GM18861 (cell line): ENCODE results near the gene DOCK3.

Experiments
- ATAC-seq: cut with Tn5 transposase; IDR thresholded peaks from one replicate; pipeline ENCODE4 v1.9.1; 2021; ENCODE audit not compliant: unreplicated experiment

DOCK3 gene, protein sequence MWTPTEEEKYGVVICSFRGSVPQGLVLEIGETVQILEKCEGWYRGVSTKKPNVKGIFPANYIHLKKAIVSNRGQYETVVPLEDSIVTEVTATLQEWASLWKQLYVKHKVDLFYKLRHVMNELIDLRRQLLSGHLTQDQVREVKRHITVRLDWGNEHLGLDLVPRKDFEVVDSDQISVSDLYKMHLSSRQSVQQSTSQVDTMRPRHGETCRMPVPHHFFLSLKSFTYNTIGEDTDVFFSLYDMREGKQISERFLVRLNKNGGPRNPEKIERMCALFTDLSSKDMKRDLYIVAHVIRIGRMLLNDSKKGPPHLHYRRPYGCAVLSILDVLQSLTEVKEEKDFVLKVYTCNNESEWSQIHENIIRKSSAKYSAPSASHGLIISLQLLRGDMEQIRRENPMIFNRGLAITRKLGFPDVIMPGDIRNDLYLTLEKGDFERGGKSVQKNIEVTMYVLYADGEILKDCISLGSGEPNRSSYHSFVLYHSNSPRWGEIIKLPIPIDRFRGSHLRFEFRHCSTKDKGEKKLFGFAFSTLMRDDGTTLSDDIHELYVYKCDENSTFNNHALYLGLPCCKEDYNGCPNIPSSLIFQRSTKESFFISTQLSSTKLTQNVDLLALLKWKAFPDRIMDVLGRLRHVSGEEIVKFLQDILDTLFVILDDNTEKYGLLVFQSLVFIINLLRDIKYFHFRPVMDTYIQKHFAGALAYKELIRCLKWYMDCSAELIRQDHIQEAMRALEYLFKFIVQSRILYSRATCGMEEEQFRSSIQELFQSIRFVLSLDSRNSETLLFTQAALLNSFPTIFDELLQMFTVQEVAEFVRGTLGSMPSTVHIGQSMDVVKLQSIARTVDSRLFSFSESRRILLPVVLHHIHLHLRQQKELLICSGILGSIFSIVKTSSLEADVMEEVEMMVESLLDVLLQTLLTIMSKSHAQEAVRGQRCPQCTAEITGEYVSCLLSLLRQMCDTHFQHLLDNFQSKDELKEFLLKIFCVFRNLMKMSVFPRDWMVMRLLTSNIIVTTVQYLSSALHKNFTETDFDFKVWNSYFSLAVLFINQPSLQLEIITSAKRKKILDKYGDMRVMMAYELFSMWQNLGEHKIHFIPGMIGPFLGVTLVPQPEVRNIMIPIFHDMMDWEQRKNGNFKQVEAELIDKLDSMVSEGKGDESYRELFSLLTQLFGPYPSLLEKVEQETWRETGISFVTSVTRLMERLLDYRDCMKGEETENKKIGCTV (N-terminal part only)

DNA sequence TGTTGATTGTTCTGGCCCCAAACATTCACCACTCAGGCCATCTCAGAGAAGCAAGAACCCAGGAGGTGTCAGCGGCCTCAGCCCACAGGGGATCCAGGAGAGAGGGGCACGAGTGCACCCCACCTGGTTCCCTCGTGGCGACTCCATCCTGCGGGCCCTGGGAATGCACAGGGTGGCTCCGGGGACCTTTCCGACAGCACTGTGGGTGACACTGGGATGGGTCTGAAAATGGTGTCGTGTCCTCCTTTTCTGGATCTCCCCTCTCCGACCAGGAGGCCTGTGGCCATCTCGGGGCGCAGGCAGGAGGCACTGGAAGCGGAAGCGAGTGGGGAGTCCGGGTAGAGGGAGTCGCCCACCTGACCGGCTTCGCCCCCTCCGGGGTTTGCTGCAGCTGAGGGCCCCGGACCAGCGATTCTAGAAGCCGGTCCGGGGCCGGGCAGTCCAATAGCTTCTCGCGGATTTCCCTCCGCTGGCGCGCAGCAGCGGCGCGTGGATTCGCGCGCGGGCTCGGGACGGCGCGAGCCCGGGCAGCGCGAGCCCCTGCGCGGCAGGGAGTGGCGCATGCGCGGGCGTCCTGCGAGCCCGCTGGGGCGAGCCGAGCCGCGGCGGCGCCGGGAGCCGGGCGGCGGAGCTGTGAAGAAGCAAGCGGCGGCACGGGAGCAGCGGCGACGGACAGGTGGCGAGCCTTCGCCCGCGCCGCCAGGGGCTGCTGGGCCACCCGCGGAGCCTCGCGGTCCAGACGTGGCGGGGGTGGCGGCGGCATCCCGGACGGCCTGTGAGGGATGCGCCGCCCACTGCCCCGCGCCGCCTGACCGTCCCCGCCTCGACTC lies at the start of gene DOCK3:
Gene DOCK3 (plus strand): TSS at position 579 of the 830 bp plus-strand sequence. CDS start 337 bp downstream, outside the sequence.
- ATAC-seq = no peak

DNA sequence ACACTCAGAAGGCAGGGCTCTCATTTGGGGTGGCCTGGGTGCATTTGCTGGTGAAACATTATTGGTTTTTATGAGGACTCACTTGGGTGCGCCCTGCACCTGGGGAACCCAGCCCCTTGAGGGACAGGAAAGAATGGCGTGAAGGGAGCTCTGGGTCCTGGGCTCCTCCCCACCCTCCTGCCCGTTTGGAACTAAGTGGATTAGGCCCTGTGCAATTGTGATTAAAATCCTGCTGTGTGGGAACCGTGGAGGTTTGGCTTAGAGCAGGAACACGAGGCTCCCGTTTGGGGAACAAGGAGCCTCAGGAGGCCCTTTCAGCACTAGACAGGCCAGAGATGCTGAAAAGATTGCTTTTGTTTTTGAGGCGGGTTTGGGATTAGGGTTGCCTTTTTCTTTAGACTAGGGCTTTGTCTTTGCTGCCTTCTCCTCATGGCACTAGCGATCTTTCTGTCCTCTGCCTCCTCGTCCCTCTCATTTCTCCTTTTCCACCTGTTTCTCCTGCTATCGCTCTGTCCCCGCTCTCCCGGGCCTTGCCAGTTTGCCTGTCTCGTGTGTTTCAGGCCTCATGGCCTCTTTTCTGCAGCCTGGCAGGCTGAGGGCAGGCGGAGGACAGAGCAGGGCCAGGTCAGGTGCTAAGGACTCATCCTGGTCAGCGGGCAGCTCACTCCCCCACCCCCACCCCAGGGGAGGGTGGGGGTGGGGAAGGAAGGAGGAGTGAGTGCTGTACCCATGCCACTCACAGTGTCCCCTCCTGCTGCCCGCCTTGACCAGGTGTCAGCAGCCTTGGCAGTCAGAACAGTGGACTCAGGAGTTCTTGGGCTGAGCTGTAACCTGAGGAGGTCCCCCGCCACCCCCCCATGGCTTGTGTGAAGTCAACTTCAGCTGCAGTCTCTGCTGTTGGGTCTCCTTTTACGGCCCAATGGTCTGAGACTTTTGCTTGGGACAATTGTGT lies 49.2 kb upstream of the DOCK3 start:
- ATAC-seq = no peak

DNA sequence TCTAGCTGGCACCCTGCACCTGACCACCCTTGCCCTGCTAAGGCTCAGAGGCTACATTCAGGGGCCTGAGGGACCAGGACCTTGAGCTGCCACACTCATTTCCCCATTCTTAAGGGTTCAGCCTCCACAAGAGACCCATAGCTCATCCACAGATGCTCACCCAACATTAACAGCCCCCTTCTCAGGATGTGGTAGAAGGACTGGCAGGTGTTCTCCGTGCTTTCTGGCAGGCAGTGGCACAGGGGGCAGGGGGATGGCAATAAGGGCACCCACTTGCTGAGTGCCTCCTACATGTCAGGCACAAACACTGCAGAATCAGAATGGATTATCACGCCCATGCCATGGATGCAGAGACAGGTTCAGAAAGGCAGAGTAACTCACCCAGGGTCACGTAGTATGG lies 48.3 kb upstream of the DOCK3 start:
- no peak for ATAC-seq

DNA sequence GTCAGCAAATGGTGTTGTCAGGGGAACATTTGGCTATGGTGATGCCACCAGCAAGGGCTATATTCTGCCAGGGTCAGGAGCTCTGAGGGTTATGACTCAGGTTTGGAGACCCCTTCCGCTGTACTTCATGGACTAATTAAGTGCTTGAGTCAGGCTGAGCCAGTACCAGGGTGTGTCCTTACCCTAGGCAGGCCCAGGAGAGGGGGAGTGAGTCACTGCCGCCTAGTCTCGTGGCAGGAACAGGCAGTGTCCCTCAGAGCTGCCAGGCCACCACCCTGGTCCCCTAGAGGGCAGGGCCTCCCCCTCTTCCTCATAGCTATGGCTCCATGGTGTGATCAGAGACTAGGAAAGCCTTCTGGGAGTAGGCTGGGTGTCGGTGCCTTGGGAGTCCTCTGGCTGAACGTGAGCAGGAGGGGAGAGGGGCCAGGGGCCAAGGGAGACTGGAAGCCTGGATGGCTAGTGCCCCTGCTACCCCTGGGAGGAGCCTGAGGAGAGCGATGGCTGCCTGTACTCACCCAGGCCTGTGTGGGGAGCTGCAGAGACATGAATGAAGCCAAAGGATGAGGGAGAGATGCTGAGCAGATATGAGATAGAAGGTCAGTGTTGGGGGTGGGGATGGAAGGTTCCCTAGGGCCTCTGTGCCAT lies 47.2 kb upstream of the DOCK3 start:
- no peak for ATAC-seq

DNA sequence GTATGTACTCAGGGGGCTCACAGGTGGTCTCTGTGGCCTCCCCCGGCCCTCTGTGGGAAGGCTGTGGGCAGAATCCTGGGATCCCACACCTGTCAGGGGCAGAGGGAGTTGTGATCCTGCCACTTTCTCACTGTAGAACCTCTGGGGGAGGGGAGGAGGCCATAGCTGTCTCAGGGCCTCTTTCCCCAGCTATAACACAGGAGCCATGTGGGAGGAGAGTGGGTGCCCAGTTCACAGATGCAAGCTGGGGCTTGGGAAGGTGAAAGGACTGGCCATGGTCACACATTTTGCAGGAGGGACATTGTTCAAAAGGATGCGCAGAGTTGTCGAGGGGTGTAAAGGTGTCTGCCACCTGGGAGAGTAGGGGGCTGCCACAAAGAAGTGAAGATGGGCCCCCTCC lies 46.1 kb upstream of the DOCK3 start:
- ATAC-seq = no peak

DNA sequence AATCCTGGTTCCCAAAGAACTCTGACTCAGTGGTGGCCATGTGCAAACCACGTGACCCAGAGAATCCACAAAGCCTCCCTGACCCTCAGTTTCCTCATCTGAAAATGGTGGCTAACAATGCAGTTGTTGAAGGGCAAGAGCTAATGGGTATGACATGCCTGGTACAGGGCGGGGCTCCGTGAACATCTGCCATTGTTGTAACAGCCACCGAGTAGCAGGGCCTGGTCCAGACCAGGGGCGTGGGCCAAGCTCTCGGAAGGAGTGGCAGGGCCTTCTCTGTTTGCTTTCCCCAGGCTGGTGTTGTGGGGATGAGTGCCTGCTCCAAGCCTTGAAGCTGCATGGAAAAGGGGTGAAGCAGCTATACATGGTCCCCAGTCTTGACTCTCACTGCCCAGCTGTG lies 44.3 kb upstream of the DOCK3 start:
- no peak for ATAC-seq

DNA sequence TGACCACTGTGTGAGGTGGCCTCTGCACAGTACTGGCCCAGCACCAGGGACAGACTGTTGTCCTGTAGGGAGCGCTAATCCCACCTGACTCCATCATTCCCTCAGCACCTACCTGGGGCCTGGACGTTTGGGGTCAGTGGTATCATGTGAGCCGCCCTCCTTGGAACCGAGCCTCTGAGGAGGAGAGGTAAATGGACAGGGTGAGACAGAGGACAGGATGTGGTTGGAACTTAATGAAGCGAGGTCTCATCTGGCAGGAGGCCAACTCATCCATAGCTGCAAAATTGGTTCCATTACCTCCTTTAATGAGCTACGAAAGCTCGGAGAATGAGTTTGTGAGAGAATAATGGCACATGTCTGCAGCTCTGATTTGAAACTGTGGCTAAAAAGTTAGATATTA lies 43.9 kb upstream of the DOCK3 start:
- ATAC-seq = no peak

DNA sequence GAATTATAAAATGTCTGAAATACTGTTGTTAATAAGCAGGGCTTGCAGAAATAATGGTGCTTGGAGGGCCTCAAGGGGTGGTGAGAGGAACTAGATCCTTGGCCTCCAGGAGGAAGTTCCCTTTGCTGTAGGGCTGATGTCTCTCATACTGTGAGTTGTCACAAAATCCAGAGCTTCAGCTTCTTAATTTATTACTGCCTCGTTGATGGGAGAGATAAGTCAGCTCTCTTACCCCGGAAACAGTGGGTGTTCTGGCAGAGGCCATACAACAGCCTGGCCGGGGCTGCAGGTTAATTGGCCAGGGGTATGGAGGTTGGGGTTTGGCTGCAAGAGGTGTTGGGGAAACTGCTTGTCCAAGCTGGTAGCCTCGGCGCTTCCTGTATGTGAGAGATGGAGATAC lies 42.3 kb upstream of the DOCK3 start:
- ATAC-seq = no peak

DNA sequence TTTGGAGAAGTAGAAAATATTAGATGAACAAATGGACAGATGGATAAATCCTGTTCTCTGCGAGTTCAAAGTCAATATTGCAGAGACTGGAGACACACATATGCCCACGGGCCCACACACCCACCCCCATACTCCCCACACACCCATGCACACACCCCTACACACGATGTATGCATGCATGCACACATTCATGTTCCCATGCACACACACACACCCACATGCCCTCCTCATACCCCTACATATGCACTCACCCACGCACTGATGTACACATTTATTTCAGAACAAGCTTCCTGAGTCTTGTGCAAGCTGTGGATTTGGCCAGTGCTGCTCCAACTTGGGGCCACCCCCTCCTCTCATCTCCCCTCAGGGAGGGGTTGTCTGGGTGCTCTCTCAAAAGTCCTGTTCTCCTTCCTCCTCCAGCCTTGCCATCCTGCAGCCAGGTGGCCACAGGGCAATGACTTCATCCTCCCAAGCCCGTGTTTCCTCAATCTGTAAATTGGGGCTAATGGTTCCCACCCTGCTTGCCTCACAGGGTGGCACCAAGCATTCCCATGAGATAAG lies 41.4 kb upstream of the DOCK3 start:
- no peak for ATAC-seq

DNA sequence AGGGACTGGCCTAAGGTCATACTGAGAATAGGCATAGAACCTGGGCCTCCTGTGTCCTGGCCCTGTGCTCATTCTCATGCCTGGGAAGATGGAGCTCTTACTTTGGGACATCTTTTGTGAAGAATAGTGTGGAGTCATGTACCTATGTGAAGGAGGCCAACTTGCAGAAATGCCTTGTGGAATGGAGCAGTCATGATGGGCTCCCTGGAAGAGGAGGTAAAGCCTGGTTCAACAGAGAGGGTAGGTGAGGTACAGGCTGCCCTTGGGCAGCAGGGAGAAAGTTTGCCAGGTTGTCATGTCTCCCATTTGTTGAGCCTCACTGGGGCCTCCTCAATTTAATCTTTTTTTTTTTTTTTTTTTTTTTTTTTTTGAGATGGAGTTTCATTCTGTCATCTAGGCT lies 39.7 kb upstream of the DOCK3 start:
- ATAC-seq = no peak

DNA sequence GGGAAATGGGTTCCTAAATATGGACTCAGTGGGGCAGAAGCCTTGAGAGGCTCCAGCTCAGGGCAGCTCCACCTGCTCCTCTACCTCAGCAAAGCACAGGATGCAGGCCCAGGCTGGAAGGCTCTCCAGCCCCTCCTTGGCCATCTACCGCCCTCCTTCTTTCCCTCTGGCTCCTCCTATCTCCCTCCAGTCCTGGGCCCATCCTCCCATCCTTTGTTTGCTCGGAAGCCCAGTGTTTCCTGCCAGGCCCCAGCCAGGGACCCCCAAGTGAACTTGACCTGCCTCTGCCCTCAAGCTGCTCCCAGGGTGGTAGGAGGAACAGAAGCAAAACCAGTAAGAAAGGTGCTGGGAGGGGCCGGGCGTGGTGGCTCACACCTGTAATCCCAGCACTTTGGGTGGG lies 37.7 kb upstream of the DOCK3 start:
- no peak for ATAC-seq

DNA sequence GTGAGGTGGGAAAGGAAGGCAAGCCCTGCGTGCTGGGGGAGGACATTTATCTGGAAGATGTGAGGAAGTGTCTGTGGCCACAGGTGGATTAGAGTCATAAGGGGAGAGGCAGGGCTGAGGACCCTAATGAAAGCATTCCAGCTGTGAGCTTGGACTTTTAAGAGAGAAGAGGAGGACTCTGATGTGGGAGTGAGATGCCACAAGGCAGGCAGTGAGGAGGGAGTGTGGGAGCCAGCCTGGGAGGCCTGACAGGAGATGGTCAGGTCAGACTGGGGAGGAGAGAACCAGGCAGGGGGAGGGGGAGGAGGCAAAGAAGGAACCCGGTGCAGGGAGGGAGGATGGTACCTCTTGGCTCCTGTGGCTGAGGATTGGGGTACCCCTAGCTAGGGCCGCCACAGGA lies 36.8 kb upstream of the DOCK3 start:
- ATAC-seq = no peak

DNA sequence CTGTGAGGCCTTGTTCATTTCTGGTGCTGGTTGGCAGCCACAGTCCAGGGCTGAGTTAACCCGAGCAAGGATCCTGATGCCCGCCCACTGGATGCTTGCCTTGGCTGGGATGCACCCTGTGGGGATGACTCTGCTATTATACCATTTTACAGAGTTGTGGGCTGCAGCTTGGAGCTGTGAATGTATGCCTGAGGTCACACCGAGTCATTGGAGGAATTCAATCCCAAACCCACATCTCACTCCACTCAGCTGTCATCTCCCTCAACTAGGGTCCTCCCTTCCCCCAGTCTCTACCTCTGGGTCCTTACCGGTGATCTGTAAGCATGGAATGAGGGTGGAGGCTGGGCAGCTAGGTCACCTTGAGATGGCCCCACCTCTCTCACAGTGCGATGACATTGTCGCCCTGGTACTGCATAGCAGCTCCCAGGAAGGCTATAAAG lies 35.7 kb upstream of the DOCK3 start:
- ATAC-seq = no peak

DNA sequence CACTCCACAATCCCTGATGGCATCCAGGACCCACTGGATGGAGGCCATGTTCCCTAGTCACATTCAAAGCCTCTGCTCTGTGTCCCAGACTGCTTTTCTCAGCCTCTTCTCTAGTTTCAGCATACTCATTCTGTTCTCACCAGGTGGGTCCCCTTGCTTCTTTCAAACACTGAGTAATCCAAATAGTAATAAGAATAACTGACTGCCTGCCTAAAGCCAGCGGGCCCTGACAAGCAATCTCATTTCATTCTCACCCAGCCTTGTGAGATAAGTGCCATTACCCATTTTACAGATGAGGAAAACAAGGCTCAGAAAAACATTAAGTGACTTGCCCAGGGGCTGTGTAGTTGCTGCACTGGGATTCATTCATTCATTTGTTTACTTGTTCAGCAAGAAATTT lies 32.3 kb upstream of the DOCK3 start:
- ATAC-seq = no peak

DNA sequence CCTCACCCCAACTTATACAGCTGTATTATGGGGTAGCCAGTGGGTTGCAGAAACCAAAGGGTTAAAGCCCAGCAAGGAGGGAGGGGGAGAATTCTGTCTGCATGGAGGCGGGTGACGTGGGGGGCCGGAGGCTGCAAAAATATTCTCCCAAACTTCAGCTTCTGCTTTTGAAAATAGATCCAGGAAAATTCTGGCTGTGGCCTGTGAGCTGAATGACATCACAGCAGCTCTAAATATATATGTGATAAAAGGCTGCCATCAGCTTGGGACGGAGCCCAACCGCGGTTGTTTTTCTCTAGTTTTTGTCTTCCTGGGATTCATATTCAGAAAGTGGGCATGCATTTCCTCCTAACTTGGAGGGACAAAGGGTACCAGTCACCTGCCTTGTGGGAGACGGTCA lies 30.2 kb upstream of the DOCK3 start:
- no peak for ATAC-seq

DNA sequence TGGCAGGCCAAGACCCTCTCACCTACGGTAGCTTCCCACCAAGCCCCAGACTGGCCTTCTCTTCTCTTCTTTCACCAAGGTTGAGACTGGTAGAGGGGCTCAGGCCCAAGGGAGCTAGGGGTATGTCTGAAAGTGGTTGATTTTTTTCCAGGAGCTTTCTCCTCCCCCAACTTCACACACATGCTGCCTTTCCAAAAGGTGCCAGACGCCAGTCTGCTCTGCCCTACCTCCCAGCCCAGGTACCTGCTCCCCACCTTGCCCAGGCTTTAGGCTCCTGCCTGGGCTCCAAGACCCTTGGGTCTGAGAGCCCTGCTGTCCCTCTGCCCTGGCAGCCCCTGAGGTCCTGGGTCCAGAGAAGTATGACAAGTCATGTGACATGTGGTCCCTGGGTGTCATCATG lies 29.3 kb upstream of the DOCK3 start:
- ATAC-seq = no peak

DNA sequence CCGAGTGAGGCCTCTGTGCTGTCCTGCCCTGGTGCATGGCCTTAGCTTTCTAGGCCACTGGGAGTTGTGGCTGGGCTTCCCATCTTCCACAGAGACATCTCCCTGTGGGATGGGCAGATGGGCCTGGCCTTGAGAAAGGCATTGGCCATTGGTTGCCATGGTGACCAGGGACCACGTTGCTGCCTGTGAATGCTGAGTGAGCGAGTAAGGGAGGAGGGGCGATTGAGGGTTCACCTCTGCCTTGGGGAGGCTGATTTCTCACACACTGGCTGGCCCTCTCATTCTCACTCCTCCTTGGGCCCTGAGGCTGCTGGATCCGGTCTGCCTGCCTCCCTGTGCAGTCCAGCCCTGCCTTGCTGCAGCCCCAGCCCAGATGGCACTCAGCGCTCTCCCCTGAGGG lies 26.4 kb upstream of the DOCK3 start:
- ATAC-seq = no peak

DNA sequence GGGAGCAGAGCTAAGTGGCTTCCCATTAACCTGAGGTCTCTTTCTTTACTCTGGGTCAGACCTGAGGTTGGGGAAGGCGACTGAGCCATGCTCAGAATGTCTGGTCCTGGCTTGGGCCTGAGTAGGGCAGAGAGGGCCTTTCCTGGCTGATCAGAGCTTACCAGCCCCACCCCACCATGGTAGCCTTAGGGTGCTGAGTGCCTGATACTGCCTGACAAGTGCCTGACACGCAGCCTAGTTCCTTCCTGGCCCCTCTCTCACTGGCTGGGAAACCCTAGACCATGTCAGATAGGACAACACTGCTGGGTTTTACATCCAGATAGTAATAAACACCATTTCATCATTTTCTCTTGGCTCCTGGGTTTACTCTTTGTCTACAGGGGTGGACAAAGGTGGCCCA lies 25.8 kb upstream of the DOCK3 start:
- no peak for ATAC-seq
